Mucosa of rectum (tissue), 2 donors: ENCODE data around the gene USP25.

Experiments used
- H3K27ac ChIP-seq, 2 donors: one replicate each; pipeline ENCODE4 v1.7.0; 2013; ENCODE audit warnings: inconsistent platforms in 2 of 2, low read depth in 2 of 2, low read length in 2 of 2
- H3K27me3 ChIP-seq, 2 donors: one replicate each; pipeline ENCODE4 v1.7.0; 2013; ENCODE audit warnings: low read length in 2 of 2; ENCODE audit not compliant: control insufficient read depth in 2 of 2, insufficient read depth in 2 of 2
- H3K36me3 ChIP-seq, 2 donors: one replicate each; pipeline ENCODE4 v1.7.0; 2013; ENCODE audit warnings: low read length in 2 of 2; ENCODE audit not compliant: control insufficient read depth in 2 of 2, insufficient read depth in 2 of 2
- H3K4me1 ChIP-seq, 2 donors: one replicate each; pipeline ENCODE4 v1.7.0; 2013; ENCODE audit warnings: low read length in 2 of 2, mild to moderate bottlenecking in 1 of 2; ENCODE audit not compliant: control insufficient read depth in 2 of 2, insufficient read depth in 2 of 2
- H3K4me3 ChIP-seq, 2 donors: one replicate each; pipeline ENCODE4 v1.7.0; 2013; ENCODE audit warnings: low read length in 2 of 2
- H3K9ac ChIP-seq, 2 donors: one replicate each; pipeline ENCODE4 v1.7.0; 2013; ENCODE audit warnings: low read length in 2 of 2, low read depth in 1 of 2, mild to moderate bottlenecking in 1 of 2
- H3K9me3 ChIP-seq, 2 donors: one replicate each; pipeline ENCODE4 v1.7.0; 2013; ENCODE audit warnings: low read length in 2 of 2; ENCODE audit not compliant: control insufficient read depth in 2 of 2
- donor health status: healthy.
- donor health status: Normal muscosa, but diverticular disease.

The USP25 gene

GRCh38 chr21:15755125-15755524, 25.3 kb downstream of the USP25 start:
- Histone ChIP-seq H3K27me3 (no peaks in the 10 kb centered on the region), H3K4me3 (no peak overlapping the region), H3K4me1 (peaks cover 16 to 32% of the 10 kb centered on the region in 2 donors), H3K9me3 (no peaks in the 10 kb centered on the region), H3K27ac (no peak overlapping the region), H3K9ac (no peak overlapping the region), H3K36me3 (no peaks in the 10 kb centered on the region)

- Histone ChIP-seq H3K36me3 (no peaks in the 10 kb centered on the region), H3K9ac (no peak overlapping the region), H3K27me3 (no peaks in the 10 kb centered on the region), H3K4me1 (peaks cover 23 to 35% of the 10 kb centered on the region in 2 donors), H3K27ac (no peak overlapping the region), H3K4me3 (no peak overlapping the region), H3K9me3 (no peaks in the 10 kb centered on the region)
Observed at GRCh38 chr21:15759469-15759868, 29.7 kb downstream of the USP25 start.

DNA sequence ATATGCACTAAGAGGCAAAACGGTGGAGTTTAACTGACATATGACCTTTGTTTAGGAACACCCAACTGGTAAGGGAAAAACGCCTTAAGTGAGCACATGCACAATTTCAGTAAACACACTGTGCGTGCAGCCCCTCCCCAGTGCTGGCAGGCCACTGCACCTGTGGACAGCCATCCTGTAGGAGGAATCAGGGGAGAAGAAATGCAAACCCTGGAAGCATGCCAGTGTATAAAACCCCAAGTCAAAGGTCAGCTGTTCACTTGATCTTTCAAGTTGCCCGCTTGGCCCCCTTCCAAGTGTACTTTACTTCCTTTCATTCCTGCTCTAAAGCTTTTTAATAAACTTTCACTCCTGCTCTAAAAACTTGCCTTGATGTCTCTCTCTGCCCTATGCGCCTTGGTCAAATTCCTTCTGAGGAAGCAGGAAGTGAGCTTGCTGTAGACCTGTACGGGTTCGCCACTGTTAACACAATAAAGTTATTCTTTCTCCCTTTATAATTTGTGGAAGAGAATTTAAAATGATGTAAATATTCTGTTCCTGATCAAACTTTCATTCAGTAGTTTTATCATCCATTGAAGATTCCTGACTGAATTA, 31.8 kb downstream of the USP25 start:
- Histone ChIP-seq H3K9ac (no peak overlapping the region), H3K4me1 (peaks cover 13 to 26% of the 10 kb centered on the region in 2 donors), H3K27me3 (no peaks in the 10 kb centered on the region)

GRCh38 chr21:15763359-15763758, 33.6 kb downstream of the USP25 start:
- Histone ChIP-seq H3K9me3 (no peaks in the 10 kb centered on the region), H3K4me1 (peaks cover 13 to 26% of the 10 kb centered on the region in 2 donors), H3K9ac (no peak overlapping the region), H3K4me3 (no peak overlapping the region), H3K27ac (no peak overlapping the region), H3K27me3 (no peaks in the 10 kb centered on the region), H3K36me3 (peaks cover 0 to 3% of the 10 kb centered on the region in 2 donors)

More for the DNA sequence above, 31.8 kb downstream of the USP25 start:
- H3K36me3 ChIP-seq = no peaks in the 10 kb centered on the region
- no peaks in the 10 kb centered on the region for H3K9me3 ChIP-seq
- peak overlapping the region; percentile 50 to 51 for H3K27ac ChIP-seq
- H3K4me3 ChIP-seq = peak overlapping the region in 1 of 2 donors; percentile 32

GRCh38 chr21:15764878-15765277, 35.1 kb downstream of the USP25 start:
- no peak overlapping the region for H3K27ac ChIP-seq

GRCh38 chr21:15766952-15767603, 37.3 kb downstream of the USP25 start:
- H3K27ac ChIP-seq = no peak overlapping the region
- H3K4me1 ChIP-seq = peaks cover 0 to 10% of the 10 kb centered on the region in 2 donors
- H3K9ac ChIP-seq = no peak overlapping the region
- H3K36me3 ChIP-seq = peaks cover 0 to 3% of the 10 kb centered on the region in 2 donors
- H3K4me3 ChIP-seq = no peak overlapping the region
- H3K27me3 ChIP-seq = no peaks in the 10 kb centered on the region
- no peaks in the 10 kb centered on the region for H3K9me3 ChIP-seq

More at GRCh38 chr21:15764878-15765277, 35.1 kb downstream of the USP25 start:
- peaks cover 0 to 3% of the 10 kb centered on the region in 2 donors for H3K36me3 ChIP-seq
- peaks cover 13 to 25% of the 10 kb centered on the region in 2 donors for H3K4me1 ChIP-seq
- no peaks in the 10 kb centered on the region for H3K27me3 ChIP-seq
- H3K9me3 ChIP-seq = no peaks in the 10 kb centered on the region
- H3K9ac ChIP-seq = no peak overlapping the region
- H3K4me3 ChIP-seq = no peak overlapping the region

- Histone ChIP-seq H3K4me3 (no peak overlapping the region), H3K36me3 (peaks cover 0 to 3% of the 10 kb centered on the region in 2 donors), H3K27me3 (no peaks in the 10 kb centered on the region), H3K27ac (no peak overlapping the region), H3K4me1 (no peaks in the 10 kb centered on the region), H3K9me3 (no peaks in the 10 kb centered on the region), H3K9ac (no peak overlapping the region)
Observed at GRCh38 chr21:15768045-15768601, 38.3 kb downstream of the USP25 start.

DNA sequence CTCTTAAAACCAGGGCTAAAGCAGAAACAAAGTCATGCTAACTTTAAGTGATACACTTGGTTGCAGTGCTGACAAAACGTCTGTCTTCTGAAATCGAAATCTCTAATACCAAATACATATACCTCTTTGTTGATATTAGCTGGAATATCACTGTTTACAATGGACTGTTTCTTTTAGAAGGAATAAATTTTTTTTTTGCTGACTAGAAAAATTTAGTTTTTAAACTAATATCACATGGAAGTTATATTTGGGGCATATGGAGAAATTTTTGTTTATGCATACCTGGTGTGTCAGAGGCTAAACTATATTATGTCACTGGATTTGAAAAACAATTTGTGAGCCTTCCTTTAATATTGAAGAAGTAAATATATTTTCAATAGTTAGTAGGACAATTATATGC, 39.1 kb downstream of the USP25 start:
- Histone ChIP-seq H3K4me1 (no peaks in the 10 kb centered on the region), H3K27ac (no peak overlapping the region), H3K36me3 (peaks cover 3% of the 10 kb centered on the region in 2 donors)

GRCh38 chr21:15771311-15771710, 41.5 kb downstream of the USP25 start:
- Histone ChIP-seq H3K4me1 (peaks cover 0 to 2% of the 10 kb centered on the region in 2 donors), H3K9ac (no peak overlapping the region), H3K9me3 (no peaks in the 10 kb centered on the region), H3K27me3 (no peaks in the 10 kb centered on the region), H3K27ac (no peak overlapping the region), H3K4me3 (no peak overlapping the region), H3K36me3 (peaks cover 3 to 4% of the 10 kb centered on the region in 2 donors)

More for the DNA sequence above, 39.1 kb downstream of the USP25 start:
- Histone ChIP-seq H3K9me3 (no peaks in the 10 kb centered on the region), H3K4me3 (no peak overlapping the region), H3K9ac (no peak overlapping the region), H3K27me3 (no peaks in the 10 kb centered on the region)

- Histone ChIP-seq H3K36me3 (peaks cover 0 to 4% of the 10 kb centered on the region in 2 donors), H3K4me1 (peaks cover 0 to 2% of the 10 kb centered on the region in 2 donors), H3K27me3 (no peaks in the 10 kb centered on the region), H3K27ac (no peak overlapping the region), H3K4me3 (no peak overlapping the region), H3K9ac (no peak overlapping the region), H3K9me3 (no peaks in the 10 kb centered on the region)
Observed at GRCh38 chr21:15772654-15773053, 42.9 kb downstream of the USP25 start.
